NCI-H1048 (cell line): ENCODE measurements around the gene ZNF23.

ENCODE experiments used
- DNase-seq: peaks from one replicate; lab custom pipeline; 2025; lab: John Stamatoyannopoulos, UW

ZNF23 gene

DNA sequence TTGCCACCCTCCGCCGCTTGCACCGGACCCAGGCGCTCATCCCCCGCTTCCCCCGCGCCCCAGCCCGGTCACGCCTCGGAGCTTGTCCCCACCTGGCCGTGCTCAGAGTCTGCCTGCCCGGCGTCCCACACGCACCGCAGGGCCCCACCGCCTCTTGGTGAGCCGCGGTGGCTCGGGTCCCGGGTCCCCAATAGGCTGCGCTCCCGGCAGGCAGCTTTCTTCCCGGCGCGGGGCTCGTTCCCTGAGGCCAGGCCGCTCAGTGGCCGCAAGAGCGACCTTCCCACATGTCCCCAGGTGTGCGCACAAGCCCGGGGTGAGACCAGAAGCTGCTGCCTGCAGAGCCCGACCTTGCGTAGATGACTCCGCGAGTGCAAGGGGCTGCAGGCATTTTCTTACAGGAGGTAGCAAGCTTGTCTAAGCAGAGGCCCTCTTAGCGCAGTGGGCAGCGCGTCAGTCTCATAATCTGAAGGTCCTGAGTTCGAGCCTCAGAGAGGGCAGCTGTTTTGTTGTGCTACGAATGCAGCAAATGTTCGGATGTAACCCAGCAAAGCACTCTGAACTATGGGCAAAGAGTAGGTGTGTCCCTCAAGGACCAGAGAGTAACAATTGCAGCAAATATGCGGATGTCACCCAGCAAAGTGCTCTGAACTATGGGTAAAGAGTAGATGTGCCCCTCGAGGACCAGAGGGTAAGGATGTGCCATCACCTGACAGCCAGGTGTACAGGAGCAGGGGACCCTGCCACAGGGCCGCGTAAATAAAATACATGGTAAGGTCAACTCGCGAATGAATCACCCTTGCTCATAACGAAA is 35.8 kb downstream of the ZNF23 start:
- no peak for DNase-seq

- DNase-seq, result no peak
Observed at GRCh38 chr16:71425746-71426068, 36.3 kb downstream of the ZNF23 start.

GRCh38 chr16:71424626-71425025 is 37.4 kb downstream of the ZNF23 start:
- no peak for DNase-seq

GRCh38 chr16:71423865-71424264 is 38.2 kb downstream of the ZNF23 start:
- DNase-seq, result no peak

DNA sequence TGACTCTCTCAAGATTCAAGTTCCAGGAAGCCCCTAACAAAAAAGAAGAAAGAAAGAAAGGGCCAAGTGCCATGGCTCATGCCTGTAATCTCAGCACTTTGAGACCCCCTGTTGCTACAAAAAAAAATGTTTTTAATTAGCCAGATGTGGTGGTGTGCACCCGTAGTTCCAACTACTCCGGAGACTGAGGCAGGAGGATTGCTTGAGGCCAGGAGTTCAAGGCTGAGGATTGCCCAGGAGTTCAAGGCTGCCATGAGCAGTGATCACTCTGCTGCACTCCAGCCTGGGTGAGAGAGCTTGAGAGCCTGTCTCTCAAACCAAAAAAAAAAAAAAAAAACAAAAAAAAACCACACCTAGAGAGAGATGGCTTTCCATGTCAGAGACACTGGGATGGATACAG is 39.0 kb downstream of the ZNF23 start:
- DNase-seq, result no peak

GRCh38 chr16:71421911-71422310 is 40.1 kb downstream of the ZNF23 start:
- no peak for DNase-seq

DNA sequence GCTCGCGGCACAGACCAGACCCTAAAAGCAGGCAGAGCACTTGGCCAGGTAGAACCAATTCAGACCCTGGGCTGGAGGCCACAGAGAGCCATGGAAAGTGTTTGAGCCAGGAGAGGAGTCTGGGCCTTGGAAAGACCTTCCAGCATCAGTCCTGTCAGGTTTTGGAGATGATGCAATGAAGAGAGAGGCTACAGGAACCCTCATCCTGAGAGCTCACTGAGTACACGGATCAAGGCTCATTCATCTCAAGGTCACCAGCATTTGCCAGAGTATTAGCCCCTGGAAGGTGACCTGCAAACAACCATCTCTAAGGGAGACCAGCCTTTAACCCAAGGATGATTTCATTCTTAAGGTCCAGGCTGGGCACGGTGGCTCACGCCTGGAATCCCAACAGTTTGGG is 48.0 kb downstream of the ZNF23 start:
- no peak for DNase-seq

DNA sequence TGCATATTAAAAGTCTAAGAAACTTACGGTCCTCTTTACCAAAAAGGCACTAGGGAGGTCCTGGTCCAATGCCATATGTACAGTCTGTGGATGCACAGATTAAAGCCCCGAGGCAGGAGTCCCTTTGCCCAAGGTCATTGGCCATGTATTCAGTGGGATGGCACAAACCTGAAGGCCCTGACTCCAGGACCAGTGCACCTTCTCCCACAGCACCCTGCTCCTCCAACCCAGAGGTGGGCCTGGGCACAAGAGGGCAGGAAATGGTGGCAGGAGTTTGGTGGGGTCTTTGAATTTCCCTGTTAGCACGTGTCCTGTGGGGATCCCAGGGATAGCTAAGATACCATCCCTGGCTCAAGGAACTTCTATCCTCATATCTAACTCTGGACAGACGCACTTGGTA is 48.7 kb downstream of the ZNF23 start:
- DNase-seq, result no peak

GRCh38 chr16:71412270-71413160 is 49.5 kb downstream of the ZNF23 start:
- DNase-seq, result no peak

DNA sequence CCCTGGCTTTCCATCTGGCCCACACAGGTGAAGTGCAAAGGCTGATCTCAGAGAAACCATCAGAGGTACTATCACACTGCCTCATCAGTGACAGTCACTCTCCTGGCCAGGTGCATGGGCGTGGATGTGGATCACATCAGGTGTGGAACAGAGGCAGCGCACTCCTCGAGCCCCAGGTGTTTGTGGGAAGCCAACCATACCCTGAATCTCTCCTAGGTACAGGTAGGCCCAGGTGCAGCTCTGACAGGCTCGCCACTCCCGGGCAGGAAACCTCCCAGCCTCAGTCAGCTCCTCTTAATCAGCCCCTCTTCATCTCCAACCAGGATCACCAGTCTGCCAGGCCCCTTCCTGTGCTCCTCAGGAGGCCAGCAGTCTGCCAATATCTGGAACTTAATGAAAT is 51.9 kb downstream of the ZNF23 start:
- no peak for DNase-seq

DNA sequence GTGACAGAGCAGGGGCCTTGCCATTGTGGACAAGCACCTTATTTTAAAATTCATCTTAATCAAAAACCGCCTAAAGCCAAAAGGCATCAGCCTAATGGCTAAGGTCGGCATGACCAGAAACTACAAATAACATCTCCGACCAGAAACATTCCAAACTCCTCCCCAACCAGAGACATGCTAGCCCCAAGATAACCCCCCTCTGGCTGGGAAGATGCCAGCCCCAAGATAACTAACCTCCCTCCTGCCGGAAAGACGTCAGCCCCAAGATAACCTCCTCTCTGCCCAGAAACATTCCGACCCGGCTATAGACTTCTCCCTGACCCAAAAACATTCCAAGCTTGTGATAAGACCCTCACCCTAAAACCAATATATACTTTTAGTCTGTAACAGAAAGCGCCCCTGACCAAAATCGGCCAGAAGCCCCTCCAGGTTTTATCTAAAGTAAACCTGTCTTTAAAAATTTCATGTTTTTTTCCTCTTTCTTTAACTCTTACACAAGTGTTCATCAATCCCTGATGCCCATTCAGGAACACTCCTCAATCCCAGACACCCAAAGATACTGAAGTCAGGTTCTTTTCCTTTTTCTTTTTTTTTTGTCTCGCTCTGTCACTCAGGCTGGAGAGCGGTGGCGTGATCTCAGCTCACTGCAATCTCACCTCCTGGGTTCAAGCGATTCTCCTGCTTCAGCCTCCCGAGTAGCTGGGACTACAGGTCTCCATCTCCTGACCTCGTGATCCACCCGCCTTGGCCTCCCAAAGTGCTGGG is 52.9 kb downstream of the ZNF23 start:
- no peak for DNase-seq

- no peak for DNase-seq
Observed at GRCh38 chr16:71408536-71408935, 53.5 kb downstream of the ZNF23 start.

GRCh38 chr16:71407731-71408130 is 54.3 kb downstream of the ZNF23 start:
- DNase-seq, result no peak

GRCh38 chr16:71406724-71407123 is 55.3 kb downstream of the ZNF23 start:
- DNase-seq, result no peak

DNA sequence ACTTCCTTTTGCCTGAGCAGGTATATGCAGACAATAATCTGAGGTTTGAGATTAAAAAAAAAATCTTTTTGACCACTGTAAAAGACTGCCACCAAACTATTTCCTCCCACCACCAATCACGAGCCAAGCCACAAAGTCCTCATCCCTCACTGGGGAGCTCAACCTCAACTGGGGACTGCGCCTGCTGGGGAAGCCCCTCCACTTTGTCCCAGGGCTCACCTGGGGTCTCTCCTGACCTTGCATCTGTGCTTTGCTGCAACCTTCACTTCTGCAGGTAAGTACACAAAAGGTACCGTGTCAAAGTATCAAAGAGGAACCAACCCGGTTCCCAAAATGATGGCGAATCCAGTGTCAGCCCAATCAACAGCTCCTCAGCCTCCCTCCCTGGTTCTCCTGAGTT is 55.7 kb downstream of the ZNF23 start:
- DNase-seq, result no peak

DNA sequence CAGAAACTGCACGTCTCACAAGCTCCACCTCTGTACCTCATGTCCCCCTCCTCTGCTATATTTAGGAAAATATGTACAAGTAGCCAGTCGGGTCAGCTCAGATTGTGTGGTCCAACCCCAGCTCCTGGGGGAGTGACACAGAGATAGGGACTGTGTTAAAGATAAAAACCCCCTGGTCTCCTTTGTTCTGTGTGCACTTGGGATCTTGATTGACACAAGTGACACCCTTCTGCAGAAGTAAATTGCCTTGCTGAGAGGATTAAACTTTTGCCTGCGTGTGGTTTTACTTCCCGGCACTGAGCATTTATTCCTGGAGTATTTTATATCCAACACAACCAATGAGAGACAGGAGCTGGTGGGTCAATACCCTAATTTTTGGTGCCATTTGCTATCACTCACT is 57.7 kb downstream of the ZNF23 start:
- no peak for DNase-seq

GRCh38 chr16:71402674-71403073 is 59.4 kb downstream of the ZNF23 start:
- DNase-seq, result no peak

GRCh38 chr16:71402007-71402406 is 60.0 kb downstream of the ZNF23 start:
- DNase-seq, result no peak

DNA sequence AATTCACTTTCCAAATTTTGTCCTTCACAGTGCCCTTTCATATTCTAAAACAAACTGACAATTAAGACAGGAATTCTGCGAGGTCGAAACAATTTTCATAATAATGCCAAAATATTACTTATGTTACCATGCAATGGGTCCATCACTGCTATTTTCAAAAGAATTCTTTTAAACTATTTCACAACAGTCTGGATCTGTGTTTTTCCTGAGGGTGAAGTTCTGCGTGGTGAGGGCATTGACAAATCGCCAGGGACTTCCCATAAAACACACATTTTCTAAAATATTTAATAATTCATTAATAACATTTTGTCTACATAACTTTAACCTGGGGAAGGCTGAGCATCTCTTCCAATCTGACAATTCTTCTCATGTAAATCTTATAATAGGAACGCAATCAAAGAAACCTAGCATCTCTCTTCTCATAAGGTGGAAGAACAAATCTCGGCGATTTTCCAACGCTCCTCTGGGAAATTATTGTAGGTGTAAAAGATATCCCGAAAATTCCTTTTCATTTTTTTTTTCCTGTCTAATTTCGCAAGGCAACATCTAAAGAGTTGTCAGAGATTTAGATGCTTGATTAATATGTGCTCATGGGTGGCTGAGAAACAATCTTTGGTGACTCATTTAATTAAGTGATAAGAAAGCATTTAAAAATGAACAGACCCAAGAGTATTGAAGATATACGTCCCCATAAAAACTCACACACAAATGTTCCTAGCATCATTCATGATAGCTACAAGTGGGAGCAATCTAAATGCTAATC is 62.1 kb downstream of the ZNF23 start:
- no peak for DNase-seq
